HCT116 (cell line): ENCODE data around the gene MSI2. TPM values are rescaled to one million over a fixed set of nuclear protein-coding genes. Genes with fewer than 3 reads are reported as not detected.

ENCODE experiments used
- ATAC-seq: fragments of 200-7000 bp; cut with Tn5 transposase; 2 replicates; pipeline ENCODE4 v1.9.1; 2020; ENCODE audit warnings: mild to moderate bottlenecking, moderate library complexity
- BruUV-seq: library from RNA; stranded (reverse); fragments of 400-500 nt; replicated peaks from 2 replicates; lab custom pipeline; 2021; lab: Mats Ljungman, UMichigan
- CTCF ChIA-PET: fragments of 300-600 bp; sonication (Branson Sonifier 250); formaldehyde crosslinking; loops from one replicate; lab custom pipeline; 2021; ENCODE audit warnings: antibody characterized with exemption; lab: Charles Lee
- POLR2A ChIA-PET: fragments of 300-600, 350-600 bp; sonication (Branson Sonifier 250); formaldehyde crosslinking; loops from one replicate; lab custom pipeline; 2021; ENCODE audit warnings: antibody characterized with exemption; lab: Charles Lee
- RAD21 ChIA-PET, 2 experiments: fragments of 300-600 bp; sonication (Branson Sonifier 250); formaldehyde crosslinking; loops; one replicate each; lab custom pipeline; 2023; ENCODE audit warnings: low total read pairs in 2 of 2; ENCODE audit not compliant: uncharacterized antibody in 2 of 2, unreplicated experiment in 2 of 2, low non-redundant PET in 1 of 2; lab: Charles Lee
- DNase-seq: peaks from one replicate; pipeline ENCODE4 v3.0.0-alpha.2; 2010; ENCODE audit warnings: low read depth, low spot score
- H2AFZ ChIP-seq: fragments of 200-600 bp; shearing (Covaris generic), sonication (generic); 2 replicates; pipeline ENCODE4 v1.6.1; 2017; ENCODE audit warnings: low read depth, mixed run types, mixed read lengths, antibody characterized with exemption, low read length; ENCODE audit not compliant: poor library complexity, severe bottlenecking
- H3K27ac ChIP-seq: 2 replicates; pipeline ENCODE4 v1.5.1; 2012; ENCODE audit warnings: low read depth, low read length
- H3K27me3 ChIP-seq: fragments of 200-600 bp; sonication (generic); 2 replicates; pipeline ENCODE4 v1.6.1; 2016; ENCODE audit warnings: mixed run types, low read length, mixed read lengths; ENCODE audit not compliant: insufficient read depth
- H3K36me3 ChIP-seq, 2 experiments: fragments of 200-500 bp in 1 of 2; fragments of 200-600 bp in 1 of 2; sonication (Bioruptor generic) in 1 of 2; sonication (generic) in 1 of 2; 2 replicates each; pipeline versions ENCODE4 v1.5.1 to v1.6.1; 2014 to 2016; ENCODE audit warnings: low read length in 2 of 2, inconsistent platforms in 1 of 2, mixed read lengths in 1 of 2, mixed run types in 1 of 2; ENCODE audit not compliant: insufficient read depth in 2 of 2, control insufficient read depth in 1 of 2
- H3K4me1 ChIP-seq, 2 experiments: fragments of 200-600 bp in 1 of 2; sonication (generic) in 1 of 2; 2 replicates each; pipeline versions ENCODE4 v1.5.1 to v1.6.1; 2012 to 2017; ENCODE audit warnings: low read length in 2 of 2, inconsistent platforms in 1 of 2, mild to moderate bottlenecking in 1 of 2, mixed read lengths in 1 of 2, mixed run types in 1 of 2, moderate library complexity in 1 of 2; ENCODE audit not compliant: insufficient read depth in 2 of 2, control insufficient read depth in 1 of 2
- H3K4me2 ChIP-seq: fragments of 200-600 bp; sonication (generic); 2 replicates; pipeline ENCODE4 v1.6.1; 2017; ENCODE audit warnings: mixed run types, low read length, mixed read lengths
- H3K4me3 ChIP-seq, 2 experiments: fragments of 200-600 bp in 1 of 2; sonication (generic) in 1 of 2; replicated peaks in 1 of 2; 2 replicates each; pipeline ENCODE4 v1.5.1; 2011 to 2016; ENCODE audit warnings: low read length in 2 of 2, control low read depth in 1 of 2, low read depth in 1 of 2, mild to moderate bottlenecking in 1 of 2, mixed read lengths in 1 of 2, mixed run types in 1 of 2
- H3K79me2 ChIP-seq: fragments of 200-600 bp; sonication (generic); 2 replicates; pipeline ENCODE4 v1.6.1; 2017; ENCODE audit warnings: mild to moderate bottlenecking, mixed run types, low read length, moderate library complexity, mixed read lengths; ENCODE audit not compliant: insufficient read depth
- H3K9ac ChIP-seq: fragments of 200-600 bp; sonication (generic); 2 replicates; pipeline ENCODE4 v1.6.1; 2016; ENCODE audit warnings: low read length, mixed read lengths
- H3K9me2 ChIP-seq: fragments of 200-600 bp; sonication (generic), shearing (Covaris generic); 2 replicates; pipeline ENCODE4 v1.6.1; 2017; ENCODE audit warnings: mixed run types, mild to moderate bottlenecking, moderate library complexity; ENCODE audit not compliant: insufficient read depth
- H3K9me3 ChIP-seq, 2 experiments: fragments of 200-500 bp in 1 of 2; fragments of 200-600 bp in 1 of 2; sonication (Bioruptor generic) in 1 of 2; sonication (generic) in 1 of 2; 2 replicates each; pipeline ENCODE4 v1.6.1; 2014 to 2017; ENCODE audit warnings: low read length in 2 of 2, mixed read lengths in 2 of 2, inconsistent platforms in 1 of 2, low read depth in 1 of 2, mild to moderate bottlenecking in 1 of 2, mixed run types in 1 of 2, moderate library complexity in 1 of 2; ENCODE audit not compliant: control insufficient read depth in 1 of 2, insufficient read depth in 1 of 2
- H4K20me1 ChIP-seq: fragments of 200-600 bp; sonication (generic), shearing (Covaris generic); 2 replicates; pipeline ENCODE4 v1.6.1; 2017; ENCODE audit warnings: mixed run types, mild to moderate bottlenecking, moderate library complexity; ENCODE audit not compliant: insufficient read depth
- ATF3 ChIP-seq: IDR thresholded peaks from 2 replicates; pipeline ENCODE4 v1.6.1; 2012
- CBX3 ChIP-seq: IDR thresholded peaks from 2 replicates; pipeline ENCODE4 v1.6.1; 2012; ENCODE audit warnings: low read depth
- CEBPB ChIP-seq: IDR thresholded peaks from 2 replicates; pipeline ENCODE4 v1.6.1; 2012; ENCODE audit warnings: low read depth
- EGR1 ChIP-seq: IDR thresholded peaks from 2 replicates; pipeline ENCODE4 v1.6.1; 2012; ENCODE audit warnings: low read depth
- EZH2 ChIP-seq: fragments of 200-600 bp; sonication (generic); IDR thresholded peaks from 2 replicates; pipeline ENCODE4 v1.6.1; 2017; ENCODE audit warnings: antibody characterized with exemption, mixed run types
- FOSL1 ChIP-seq: IDR thresholded peaks from 2 replicates; pipeline ENCODE4 v1.6.1; 2012; ENCODE audit warnings: low read depth
- MAX ChIP-seq: IDR thresholded peaks from 2 replicates; pipeline ENCODE4 v1.6.1; 2012
- RAD21 ChIP-seq: IDR thresholded peaks from 2 replicates; pipeline ENCODE4 v1.6.1; 2012; ENCODE audit warnings: low read depth, mild to moderate bottlenecking
- SIN3A ChIP-seq: IDR thresholded peaks from 2 replicates; pipeline ENCODE4 v1.6.1; 2012; ENCODE audit warnings: low read depth
- SRF ChIP-seq: IDR thresholded peaks from 2 replicates; pipeline ENCODE4 v1.6.1; 2012; ENCODE audit warnings: low read depth
- TCF7L2 ChIP-seq: IDR thresholded peaks from 2 replicates; pipeline ENCODE4 v1.7.0; 2011; ENCODE audit warnings: borderline replicate concordance, inconsistent platforms; ENCODE audit not compliant: insufficient read depth, insufficient read length; ENCODE audit errors: extremely low read depth
- YY1 ChIP-seq: IDR thresholded peaks from 2 replicates; pipeline ENCODE4 v1.6.1; 2011; ENCODE audit warnings: low read length, low read depth, moderate library complexity, mild to moderate bottlenecking; ENCODE audit not compliant: insufficient replicate concordance; ENCODE audit errors: extremely low read depth
- ZFX ChIP-seq: fragments of 450-650 bp; IDR thresholded peaks from 2 replicates; pipeline ENCODE4 v1.6.1; 2017
- intact Hi-C: fragments of 100-400 bp; cut with micrococcal nuclease; formaldehyde crosslinking; loops from 2 replicates; pipeline ENCODE4 v1.10.0; 2022
- total RNA-seq: library from RNA; stranded (reverse); gene quantifications from one replicate; pipeline ENCODE4 v1.2.1, GENCODE V29; 2021; ENCODE audit not compliant: unreplicated experiment

Gene MSI2
- total RNA-seq, 1 experiment from 2014 or later, result 137 TPM

- Histone ChIP-seq H3K4me2 (no peak overlapping the region), H3K4me1 (no peaks in the 10 kb centered on the region), H2AFZ (no peak overlapping the region), H3K4me3 (no peak overlapping the region), H3K27me3 (no peaks in the 10 kb centered on the region), H3K9me3 (no peaks in the 10 kb centered on the region), H3K36me3 (no peaks in the 10 kb centered on the region), H3K27ac (no peak overlapping the region), H4K20me1 (no peaks in the 10 kb centered on the region), H3K9ac (no peak overlapping the region), H3K9me2 (no peaks in the 10 kb centered on the region), H3K79me2 (peaks cover 4% of the 10 kb centered on the region; the same call in 1 of the 2 replicates)
- no peak for ATAC-seq
- DNase-seq, result no peak
- intact Hi-C loops, result no loop called here
- RAD21 ChIA-PET, result no interaction called here
- no TSS peak for BruUV-seq
- CTCF ChIA-PET, result no interaction called here
- POLR2A ChIA-PET, result interaction anchor here (0.8 kb wide), 1 partner anchor 10 kb away, joined by 6 read pairs; no protein-coding TSS in a partner anchor
- TF ChIP-seq ATF3, result no peak
- no peak for TF ChIP-seq EGR1
- TF ChIP-seq YY1, result no peak
- TF ChIP-seq EZH2, result no peak
- no peak for TF ChIP-seq SRF
- no peak for TF ChIP-seq TCF7L2
- TF ChIP-seq SIN3A, result no peak
- no peak for TF ChIP-seq CEBPB
- no peak for TF ChIP-seq MAX
Measured at GRCh38 chr17:57335195-57335792, 79.0 kb downstream of the MSI2 start.

GRCh38 chr17:57337390-57337789 is 81.1 kb downstream of the MSI2 start:
- Histone ChIP-seq H3K27me3 (no peaks in the 10 kb centered on the region), H3K4me2 (no peak overlapping the region), H3K36me3 (no peaks in the 10 kb centered on the region), H4K20me1 (no peaks in the 10 kb centered on the region), H2AFZ (no peak overlapping the region), H3K9me3 (no peaks in the 10 kb centered on the region), H3K4me3 (no peak overlapping the region), H3K9me2 (no peaks in the 10 kb centered on the region), H3K4me1 (no peaks in the 10 kb centered on the region), H3K79me2 (peaks cover 4% of the 10 kb centered on the region; the same call in 1 of the 2 replicates), H3K27ac (no peak overlapping the region), H3K9ac (no peak overlapping the region)
- POLR2A ChIA-PET, result no interaction called here
- intact Hi-C loops, result no loop called here
- RAD21 ChIA-PET, result no interaction called here
- ATAC-seq, result no peak
- DNase-seq, result no peak
- CTCF ChIA-PET, result no interaction called here
- BruUV-seq, result no TSS peak
- no peak for TF ChIP-seq FOSL1
- no peak for TF ChIP-seq CBX3
- TF ChIP-seq ATF3, result no peak
- TF ChIP-seq ZFX, result no peak
- TF ChIP-seq CEBPB, result no peak
- TF ChIP-seq RAD21, result no peak
